PFSK-1 (cell line): ENCODE data around the gene TAF3.

Experiments
- FOXP2 ChIP-seq: optimal IDR thresholded peaks from 2 replicates; pipeline ENCODE3; 2011; ENCODE audit warnings: borderline replicate concordance, control low read depth, inconsistent platforms; ENCODE audit not compliant: insufficient read depth; ENCODE audit errors: extremely low read length, extremely low read depth
- POLR2AphosphoS5 ChIP-seq: IDR thresholded peaks from 2 replicates; pipeline ENCODE4 v1.6.1; 2012; ENCODE audit warnings: low read depth, mild to moderate bottlenecking, control low read depth, low read length, moderate library complexity
- SIN3A ChIP-seq: IDR thresholded peaks from 2 replicates; pipeline ENCODE4 v1.6.1; 2012; ENCODE audit warnings: mild to moderate bottlenecking, low read length, moderate library complexity, borderline replicate concordance; ENCODE audit not compliant: insufficient read depth
- TAF1 ChIP-seq: IDR thresholded peaks from 2 replicates; pipeline ENCODE4 v1.6.1; 2012; ENCODE audit warnings: low read length, control low read depth, borderline replicate concordance; ENCODE audit not compliant: insufficient read depth
- TF ChIP-seq, protein P1 (sequence below), 2 experiments: IDR thresholded peaks; 2 replicates each; pipeline versions ENCODE4 v1.6.1 to v1.8.0; 2011 to 2012; ENCODE audit warnings: low read depth in 2 of 2, low read length in 2 of 2, control low read depth in 1 of 2, inconsistent platforms in 1 of 2, mild to moderate bottlenecking in 1 of 2, moderate library complexity in 1 of 2; ENCODE audit not compliant: insufficient read depth in 1 of 2

Gene TAF3

DNA sequence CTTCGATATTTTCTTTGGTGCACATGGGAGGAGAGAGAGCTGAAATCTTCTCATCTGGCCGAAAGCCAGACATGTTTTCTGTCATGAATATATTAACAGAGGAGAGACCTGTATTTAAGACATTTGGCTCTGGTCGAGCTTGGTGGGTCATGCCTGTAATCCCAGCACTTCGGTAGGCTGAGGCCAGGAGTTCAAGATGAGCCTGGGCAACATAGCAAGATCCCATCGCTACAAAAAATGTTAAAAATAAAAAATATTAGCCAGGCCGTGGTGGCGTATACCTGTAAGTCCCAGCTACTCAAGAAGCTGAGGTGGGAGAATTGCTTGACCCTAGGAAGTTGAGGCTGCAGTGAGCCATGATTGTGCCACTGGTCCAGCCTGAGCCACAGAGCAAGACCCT is 214.3 kb downstream of the TAF3 start:
- TF ChIP-seq TAF1 (no peak), POLR2AphosphoS5 (no peak), SIN3A (no peak), FOXP2 (no peak)
- TF ChIP-seq, protein P1, sequence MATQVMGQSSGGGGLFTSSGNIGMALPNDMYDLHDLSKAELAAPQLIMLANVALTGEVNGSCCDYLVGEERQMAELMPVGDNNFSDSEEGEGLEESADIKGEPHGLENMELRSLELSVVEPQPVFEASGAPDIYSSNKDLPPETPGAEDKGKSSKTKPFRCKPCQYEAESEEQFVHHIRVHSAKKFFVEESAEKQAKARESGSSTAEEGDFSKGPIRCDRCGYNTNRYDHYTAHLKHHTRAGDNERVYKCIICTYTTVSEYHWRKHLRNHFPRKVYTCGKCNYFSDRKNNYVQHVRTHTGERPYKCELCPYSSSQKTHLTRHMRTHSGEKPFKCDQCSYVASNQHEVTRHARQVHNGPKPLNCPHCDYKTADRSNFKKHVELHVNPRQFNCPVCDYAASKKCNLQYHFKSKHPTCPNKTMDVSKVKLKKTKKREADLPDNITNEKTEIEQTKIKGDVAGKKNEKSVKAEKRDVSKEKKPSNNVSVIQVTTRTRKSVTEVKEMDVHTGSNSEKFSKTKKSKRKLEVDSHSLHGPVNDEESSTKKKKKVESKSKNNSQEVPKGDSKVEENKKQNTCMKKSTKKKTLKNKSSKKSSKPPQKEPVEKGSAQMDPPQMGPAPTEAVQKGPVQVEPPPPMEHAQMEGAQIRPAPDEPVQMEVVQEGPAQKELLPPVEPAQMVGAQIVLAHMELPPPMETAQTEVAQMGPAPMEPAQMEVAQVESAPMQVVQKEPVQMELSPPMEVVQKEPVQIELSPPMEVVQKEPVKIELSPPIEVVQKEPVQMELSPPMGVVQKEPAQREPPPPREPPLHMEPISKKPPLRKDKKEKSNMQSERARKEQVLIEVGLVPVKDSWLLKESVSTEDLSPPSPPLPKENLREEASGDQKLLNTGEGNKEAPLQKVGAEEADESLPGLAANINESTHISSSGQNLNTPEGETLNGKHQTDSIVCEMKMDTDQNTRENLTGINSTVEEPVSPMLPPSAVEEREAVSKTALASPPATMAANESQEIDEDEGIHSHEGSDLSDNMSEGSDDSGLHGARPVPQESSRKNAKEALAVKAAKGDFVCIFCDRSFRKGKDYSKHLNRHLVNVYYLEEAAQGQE (IDR thresholded peaks at IDR 0.05; ENCODE audit: insufficient read depth in 1 of 2, low read depth in 2 of 2, low read length in 2 of 2) = no peak

GRCh38 chr10:8033812-8034465 is 215.6 kb downstream of the TAF3 start:
- TF ChIP-seq SIN3A = no peak
- TF ChIP-seq, protein P1 (IDR thresholded peaks at IDR 0.05; ENCODE audit: insufficient read depth in 1 of 2, low read depth in 2 of 2, low read length in 2 of 2) = no peak
- TF ChIP-seq TAF1 = no peak
- no peak for TF ChIP-seq POLR2AphosphoS5
- no peak for TF ChIP-seq FOXP2

GRCh38 chr10:8034466-8035005 is 216.2 kb downstream of the TAF3 start:
- TF ChIP-seq, protein P1 (IDR thresholded peaks at IDR 0.05; ENCODE audit: insufficient read depth in 1 of 2, low read depth in 2 of 2, low read length in 2 of 2) = no peak
- TF ChIP-seq SIN3A = no peak
- no peak for TF ChIP-seq TAF1
- TF ChIP-seq FOXP2 = no peak
- TF ChIP-seq POLR2AphosphoS5 = no peak

GRCh38 chr10:8035006-8035640 is 216.8 kb downstream of the TAF3 start:
- no peak for TF ChIP-seq TAF1
- TF ChIP-seq POLR2AphosphoS5 = no peak
- no peak for TF ChIP-seq FOXP2
- TF ChIP-seq SIN3A = no peak
- TF ChIP-seq, protein P1 (IDR thresholded peaks at IDR 0.05; ENCODE audit: insufficient read depth in 1 of 2, low read depth in 2 of 2, low read length in 2 of 2) = no peak
